SHP77 treated with DMSO at 0.1 percent for 48 hours (cell line): Measurements from ENCODE around the gene KCNJ18.
"Not testable (repeated sequence)": the region's sequence is repeated elsewhere in the genome, so short reads cannot be mapped to it uniquely, and the experiment has no call there.

Source experiments
- DNase-seq: peaks from one replicate; lab custom pipeline; 2025; lab: John Stamatoyannopoulos, UW

The KCNJ18 gene

GRCh38 chr17:21691883-21692703, at the start of gene KCNJ18:
Gene KCNJ18, plus strand, starts transcription at chr17:21692523. Its CDS starts 10,264 bp downstream, at chr17:21702787.
- not testable (repeated sequence) for DNase-seq

GRCh38 chr17:21648125-21648524, 44.2 kb upstream of the KCNJ18 start:
- DNase-seq, result not testable (repeated sequence)

GRCh38 chr17:21650043-21650442, 42.3 kb upstream of the KCNJ18 start:
- DNase-seq, result not testable (repeated sequence)

- not testable (repeated sequence) for DNase-seq
Observed at GRCh38 chr17:21652049-21652448, 40.3 kb upstream of the KCNJ18 start.

- not testable (repeated sequence) for DNase-seq
Observed at GRCh38 chr17:21653211-21653610, 39.1 kb upstream of the KCNJ18 start.

- DNase-seq, result not testable (repeated sequence)
Observed at GRCh38 chr17:21656518-21657309, 35.6 kb upstream of the KCNJ18 start.

- DNase-seq, result not testable (repeated sequence)
Observed at GRCh38 chr17:21659635-21660034, 32.7 kb upstream of the KCNJ18 start.

GRCh38 chr17:21661455-21661854, 30.9 kb upstream of the KCNJ18 start:
- not testable (repeated sequence) for DNase-seq

- not testable (repeated sequence) for DNase-seq
Observed at GRCh38 chr17:21663166-21663565, 29.2 kb upstream of the KCNJ18 start.

GRCh38 chr17:21663614-21664474, 28.5 kb upstream of the KCNJ18 start:
- not testable (repeated sequence) for DNase-seq

- DNase-seq, result not testable (repeated sequence)
Observed at GRCh38 chr17:21665171-21665570, 27.2 kb upstream of the KCNJ18 start.

- not testable (repeated sequence) for DNase-seq
Observed at GRCh38 chr17:21665935-21666493, 26.3 kb upstream of the KCNJ18 start.

- not testable (repeated sequence) for DNase-seq
Observed at GRCh38 chr17:21666711-21667412, 25.5 kb upstream of the KCNJ18 start.

GRCh38 chr17:21667413-21668117, 24.8 kb upstream of the KCNJ18 start:
- DNase-seq, result not testable (repeated sequence)

GRCh38 chr17:21668118-21668488, 24.2 kb upstream of the KCNJ18 start:
- not testable (repeated sequence) for DNase-seq

- not testable (repeated sequence) for DNase-seq
Observed at GRCh38 chr17:21668746-21669508, 23.4 kb upstream of the KCNJ18 start.

- not testable (repeated sequence) for DNase-seq
Observed at GRCh38 chr17:21669616-21670360, 22.5 kb upstream of the KCNJ18 start.

- DNase-seq, result not testable (repeated sequence)
Observed at GRCh38 chr17:21670361-21671155, 21.8 kb upstream of the KCNJ18 start.
